ENCODE data around the gene PLPP4.

PLPP4 gene

DNA sequence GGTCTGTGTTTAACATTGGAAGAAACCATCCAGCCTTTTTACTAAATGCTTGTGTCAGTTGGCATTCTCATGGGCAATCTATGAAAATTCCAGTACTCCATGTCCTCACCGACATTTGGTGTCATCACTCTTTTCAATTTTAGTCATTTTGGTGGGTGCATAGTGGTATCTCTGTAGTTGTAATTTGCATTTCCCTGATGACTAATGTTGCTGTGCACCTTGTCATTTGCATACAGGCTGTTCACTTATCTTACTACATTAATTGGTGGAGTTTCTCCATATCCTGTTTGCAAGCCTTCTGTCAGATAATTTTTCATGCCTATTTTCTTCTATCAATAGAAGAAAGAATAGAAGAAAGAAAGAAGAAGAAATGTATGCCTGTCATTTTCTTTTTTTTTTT, 73.7 kb downstream of the PLPP4 start:
- Histone ChIP-seq H3K27me3 (ENCODE audit: insufficient read depth, low read length) (no peaks in the 10 kb centered on the region), H3K36me3 (ENCODE audit: insufficient read depth, low read depth, low read length) (no peaks in the 10 kb centered on the region), H3K9ac (ENCODE audit: low read depth, low read length) (no peak overlapping the region), H3K9me3 (ENCODE audit: insufficient read depth, low read depth, low read length) (no peaks in the 10 kb centered on the region), H3K4me3 (ENCODE audit: low read length) (no peak overlapping the region), H3K4me1 (ENCODE audit: insufficient read depth, low read length) (no peaks in the 10 kb centered on the region), H3K27ac (ENCODE audit: low read length) (no peak overlapping the region)

DNA sequence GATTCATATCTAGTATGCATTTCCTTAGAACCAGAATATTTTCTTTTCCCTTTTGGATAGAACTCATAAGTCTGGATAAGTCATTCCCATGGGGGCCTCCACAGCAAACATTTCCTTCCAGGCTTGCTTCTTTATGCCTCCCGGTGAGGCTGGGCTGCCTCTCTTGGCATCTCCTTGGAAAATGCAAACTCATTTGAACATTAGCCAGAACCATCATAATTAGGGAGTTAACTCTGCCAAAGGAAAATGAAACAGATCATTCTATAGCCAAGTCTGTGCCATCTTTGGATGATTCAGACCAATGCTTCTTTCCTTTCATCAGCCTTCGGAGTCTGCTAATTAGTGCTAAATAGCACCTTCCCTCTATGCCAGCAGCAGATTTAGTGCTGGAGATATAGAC, 81.1 kb downstream of the PLPP4 start:
- Histone ChIP-seq H3K36me3 (ENCODE audit: insufficient read depth, low read depth, low read length) (no peaks in the 10 kb centered on the region), H3K27me3 (ENCODE audit: insufficient read depth, low read length) (no peaks in the 10 kb centered on the region)

GRCh38 chr10:120539076-120539475, 82.0 kb downstream of the PLPP4 start:
- H3K4me3 ChIP-seq (ENCODE audit: low read length), result no peak overlapping the region
- H3K9ac ChIP-seq (ENCODE audit: low read depth, low read length), result no peak overlapping the region
- no peaks in the 10 kb centered on the region for H3K27me3 ChIP-seq (ENCODE audit: insufficient read depth, low read length)
- H3K4me1 ChIP-seq (ENCODE audit: insufficient read depth, low read length), result no peaks in the 10 kb centered on the region
- H3K27ac ChIP-seq (ENCODE audit: low read length), result no peak overlapping the region
- H3K36me3 ChIP-seq (ENCODE audit: insufficient read depth, low read depth, low read length), result no peaks in the 10 kb centered on the region
- no peaks in the 10 kb centered on the region for H3K9me3 ChIP-seq (ENCODE audit: insufficient read depth, low read depth, low read length)

More for the DNA sequence above, 81.1 kb downstream of the PLPP4 start:
- Histone ChIP-seq H3K4me1 (ENCODE audit: insufficient read depth, low read length) (no peaks in the 10 kb centered on the region), H3K27ac (ENCODE audit: low read length) (no peak overlapping the region), H3K4me3 (ENCODE audit: low read length) (no peak overlapping the region), H3K9ac (ENCODE audit: low read depth, low read length) (no peak overlapping the region), H3K9me3 (ENCODE audit: insufficient read depth, low read depth, low read length) (no peaks in the 10 kb centered on the region)

- Histone ChIP-seq H3K27me3 (ENCODE audit: insufficient read depth, low read length) (no peaks in the 10 kb centered on the region), H3K9ac (ENCODE audit: low read depth, low read length) (no peak overlapping the region), H3K9me3 (ENCODE audit: insufficient read depth, low read depth, low read length) (no peaks in the 10 kb centered on the region), H3K27ac (ENCODE audit: low read length) (no peak overlapping the region), H3K4me3 (ENCODE audit: low read length) (no peak overlapping the region), H3K4me1 (ENCODE audit: insufficient read depth, low read length) (no peaks in the 10 kb centered on the region), H3K36me3 (ENCODE audit: insufficient read depth, low read depth, low read length) (no peaks in the 10 kb centered on the region)
These were observed 83.5 kb downstream of the PLPP4 start for GRCh38 chr10:120540486-120540885.

DNA sequence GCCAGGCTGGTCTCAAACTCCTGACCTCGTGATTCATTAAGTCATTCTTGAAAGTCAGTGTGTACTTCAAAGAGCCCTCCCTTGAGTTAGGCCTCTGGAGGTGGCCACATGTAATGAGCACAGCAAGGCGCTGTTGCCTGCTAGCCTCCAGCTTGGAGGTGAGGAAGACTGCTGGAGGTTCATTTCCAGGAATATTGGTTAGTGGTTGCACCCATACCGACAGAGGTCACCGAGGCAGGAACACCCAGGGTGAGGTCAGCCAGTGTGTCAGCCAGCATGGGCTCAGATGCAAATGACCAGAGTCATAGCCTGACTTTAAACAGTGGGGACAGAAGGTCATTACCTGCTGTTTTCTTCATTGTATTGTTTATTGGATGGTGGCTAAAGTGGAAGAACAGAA, 85.0 kb downstream of the PLPP4 start:
- no peaks in the 10 kb centered on the region for H3K27me3 ChIP-seq (ENCODE audit: insufficient read depth, low read length)
- no peaks in the 10 kb centered on the region for H3K9me3 ChIP-seq (ENCODE audit: insufficient read depth, low read depth, low read length)
- H3K27ac ChIP-seq (ENCODE audit: low read length), result no peak overlapping the region
- H3K36me3 ChIP-seq (ENCODE audit: insufficient read depth, low read depth, low read length), result no peaks in the 10 kb centered on the region
- no peak overlapping the region for H3K4me3 ChIP-seq (ENCODE audit: low read length)
- no peaks in the 10 kb centered on the region for H3K4me1 ChIP-seq (ENCODE audit: insufficient read depth, low read length)
- H3K9ac ChIP-seq (ENCODE audit: low read depth, low read length), result no peak overlapping the region

GRCh38 chr10:120542591-120542990, 85.6 kb downstream of the PLPP4 start:
- H3K9me3 ChIP-seq (ENCODE audit: insufficient read depth, low read depth, low read length), result no peaks in the 10 kb centered on the region
- H3K4me1 ChIP-seq (ENCODE audit: insufficient read depth, low read length), result no peaks in the 10 kb centered on the region
- H3K4me3 ChIP-seq (ENCODE audit: low read length), result no peak overlapping the region
- H3K27ac ChIP-seq (ENCODE audit: low read length), result no peak overlapping the region
- H3K27me3 ChIP-seq (ENCODE audit: insufficient read depth, low read length), result no peaks in the 10 kb centered on the region
- no peak overlapping the region for H3K9ac ChIP-seq (ENCODE audit: low read depth, low read length)
- H3K36me3 ChIP-seq (ENCODE audit: insufficient read depth, low read depth, low read length), result no peaks in the 10 kb centered on the region

- H3K4me3 ChIP-seq (ENCODE audit: low read length), result no peak overlapping the region
- no peaks in the 10 kb centered on the region for H3K36me3 ChIP-seq (ENCODE audit: insufficient read depth, low read depth, low read length)
- no peaks in the 10 kb centered on the region for H3K27me3 ChIP-seq (ENCODE audit: insufficient read depth, low read length)
- no peaks in the 10 kb centered on the region for H3K9me3 ChIP-seq (ENCODE audit: insufficient read depth, low read depth, low read length)
- no peak overlapping the region for H3K27ac ChIP-seq (ENCODE audit: low read length)
- H3K9ac ChIP-seq (ENCODE audit: low read depth, low read length), result no peak overlapping the region
- H3K4me1 ChIP-seq (ENCODE audit: insufficient read depth, low read length), result no peaks in the 10 kb centered on the region
These were observed 86.3 kb downstream of the PLPP4 start for GRCh38 chr10:120543291-120543690.

- Histone ChIP-seq H3K9me3 (ENCODE audit: insufficient read depth, low read depth, low read length) (no peaks in the 10 kb centered on the region), H3K27me3 (ENCODE audit: insufficient read depth, low read length) (no peaks in the 10 kb centered on the region), H3K9ac (ENCODE audit: low read depth, low read length) (no peak overlapping the region)
These were observed 91.2 kb downstream of the PLPP4 start for GRCh38 chr10:120548210-120548609.

DNA sequence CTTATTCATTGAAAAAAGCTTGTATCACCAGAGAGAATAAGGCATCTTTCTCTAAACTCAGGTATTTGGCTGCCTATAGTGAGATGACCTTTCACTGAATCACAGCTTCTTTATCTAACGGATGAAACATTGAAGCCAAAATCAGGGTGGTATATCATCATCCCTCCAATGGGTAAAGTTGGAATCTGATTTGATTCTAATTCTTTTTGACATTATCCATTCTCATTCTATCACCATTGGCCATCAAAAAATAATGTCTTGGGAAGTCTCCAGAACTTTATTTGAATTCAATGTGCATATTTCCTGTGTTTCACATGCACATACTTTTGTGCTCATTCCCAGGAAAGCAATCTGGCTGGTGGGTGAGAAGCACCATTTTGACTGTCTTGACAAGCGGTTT, 95.2 kb downstream of the PLPP4 start:
- H3K36me3 ChIP-seq (ENCODE audit: insufficient read depth, low read depth, low read length), result no peaks in the 10 kb centered on the region
- H3K27ac ChIP-seq (ENCODE audit: low read length), result no peak overlapping the region
- peaks cover 7% of the 10 kb centered on the region for H3K9me3 ChIP-seq (ENCODE audit: insufficient read depth, low read depth, low read length)
- peaks cover 19% of the 10 kb centered on the region; the same call in 1 of the 2 replicates for H3K4me1 ChIP-seq (ENCODE audit: insufficient read depth, low read length)
- H3K27me3 ChIP-seq (ENCODE audit: insufficient read depth, low read length), result peaks cover 15% of the 10 kb centered on the region; the same call in 1 of the 2 replicates
- no peak overlapping the region for H3K9ac ChIP-seq (ENCODE audit: low read depth, low read length)
- no peak overlapping the region for H3K4me3 ChIP-seq (ENCODE audit: low read length)

More at GRCh38 chr10:120548210-120548609, 91.2 kb downstream of the PLPP4 start:
- no peak overlapping the region for H3K4me3 ChIP-seq (ENCODE audit: low read length)
- H3K27ac ChIP-seq (ENCODE audit: low read length), result no peak overlapping the region
- no peaks in the 10 kb centered on the region for H3K36me3 ChIP-seq (ENCODE audit: insufficient read depth, low read depth, low read length)
- H3K4me1 ChIP-seq (ENCODE audit: insufficient read depth, low read length), result no peaks in the 10 kb centered on the region

DNA sequence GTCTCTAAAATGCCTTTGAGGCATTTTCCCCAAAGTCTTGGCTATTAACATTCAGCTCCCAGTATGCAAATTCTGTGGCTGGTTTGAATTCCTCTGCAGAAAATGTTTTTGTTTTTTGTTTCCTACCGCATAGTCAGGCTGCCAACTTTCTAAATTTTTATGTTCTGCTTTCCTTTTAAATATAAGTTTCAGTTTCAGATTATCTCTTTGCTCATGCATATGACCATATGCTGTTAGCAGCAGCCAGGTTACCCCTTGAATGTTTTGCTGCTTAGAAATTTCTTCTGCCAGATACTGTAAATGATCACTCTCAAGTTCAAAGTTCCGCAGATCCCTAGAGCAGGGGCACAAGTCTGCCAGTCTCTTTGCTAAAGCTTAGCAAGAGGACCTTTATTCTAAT, 96.9 kb downstream of the PLPP4 start:
- no peak overlapping the region for H3K4me3 ChIP-seq (ENCODE audit: low read length)
- no peaks in the 10 kb centered on the region for H3K36me3 ChIP-seq (ENCODE audit: insufficient read depth, low read depth, low read length)
- H3K9ac ChIP-seq (ENCODE audit: low read depth, low read length), result no peak overlapping the region
- no peak overlapping the region for H3K27ac ChIP-seq (ENCODE audit: low read length)
- peaks cover 24% of the 10 kb centered on the region; the same call in 1 of the 2 replicates for H3K4me1 ChIP-seq (ENCODE audit: insufficient read depth, low read length)
- H3K27me3 ChIP-seq (ENCODE audit: insufficient read depth, low read length), result peaks cover 16% of the 10 kb centered on the region; the same call in 1 of the 2 replicates
- H3K9me3 ChIP-seq (ENCODE audit: insufficient read depth, low read depth, low read length), result peaks cover 7% of the 10 kb centered on the region

DNA sequence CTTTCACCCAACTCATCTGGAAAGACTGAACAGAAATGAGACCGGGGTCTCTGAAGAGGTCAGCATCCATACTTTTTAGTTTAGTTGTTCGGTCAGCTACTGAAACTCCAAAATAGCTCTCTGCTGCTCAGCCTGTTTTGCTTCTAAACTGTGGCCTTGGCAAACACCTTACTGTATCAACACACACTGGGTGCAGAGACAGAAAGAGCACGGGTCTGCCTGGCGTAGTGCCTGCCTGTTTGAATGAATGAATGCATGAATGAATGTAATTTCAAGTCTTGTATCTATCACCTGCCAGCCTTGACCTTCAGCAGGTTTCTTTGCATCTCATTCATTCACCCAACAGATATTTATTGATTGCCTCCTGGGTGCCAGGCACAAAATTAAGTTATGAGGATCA, 98.4 kb downstream of the PLPP4 start:
- Histone ChIP-seq H3K9ac (ENCODE audit: low read depth, low read length) (no peak overlapping the region), H3K27ac (ENCODE audit: low read length) (no peak overlapping the region), H3K27me3 (ENCODE audit: insufficient read depth, low read length) (peaks cover 16% of the 10 kb centered on the region; the same call in 1 of the 2 replicates), H3K4me3 (ENCODE audit: low read length) (peak overlapping the region; percentile 5; the same call in 1 of the 2 replicates), H3K9me3 (ENCODE audit: insufficient read depth, low read depth, low read length) (peaks cover 7% of the 10 kb centered on the region), H3K36me3 (ENCODE audit: insufficient read depth, low read depth, low read length) (no peaks in the 10 kb centered on the region), H3K4me1 (ENCODE audit: insufficient read depth, low read length) (peaks cover 24% of the 10 kb centered on the region; the same call in 1 of the 2 replicates)

DNA sequence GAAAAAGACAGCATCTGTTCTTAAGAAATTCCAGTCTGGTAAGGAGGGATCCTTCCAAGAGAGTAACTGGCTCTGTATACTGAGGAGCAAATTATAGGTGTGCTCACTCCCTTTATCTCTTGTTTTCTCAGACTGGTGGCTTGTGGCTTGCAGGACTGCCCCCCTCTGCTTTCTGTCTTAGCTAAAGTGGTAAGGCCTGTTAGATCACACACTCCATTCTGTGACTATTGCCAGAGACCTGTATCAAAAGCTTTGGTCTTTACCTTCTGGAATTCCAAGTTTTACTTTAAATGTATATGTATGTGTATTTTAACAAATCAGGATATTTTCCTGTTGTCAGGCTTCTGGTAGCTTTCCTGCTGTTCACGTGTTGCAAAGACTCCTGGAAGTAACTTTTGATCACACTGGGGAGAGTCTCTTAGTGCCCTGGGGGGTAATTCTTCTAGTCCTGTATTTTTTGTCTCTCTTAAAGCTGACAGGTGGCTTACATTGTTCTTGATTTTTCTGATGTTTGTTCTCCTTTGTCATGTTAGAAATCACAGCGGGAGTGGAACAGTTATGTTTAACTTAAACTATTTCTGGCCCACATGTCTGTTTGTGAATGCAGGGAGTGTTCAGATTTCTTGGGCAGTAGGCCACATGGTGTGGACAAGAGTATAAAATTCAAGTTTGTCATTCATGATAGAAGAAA, 99.0 kb downstream of the PLPP4 start:
- H3K9ac ChIP-seq (ENCODE audit: low read depth, low read length), result no peak overlapping the region
- H3K4me3 ChIP-seq (ENCODE audit: low read length), result peak overlapping the region; percentile 5; the same call in 1 of the 2 replicates
- H3K9me3 ChIP-seq (ENCODE audit: insufficient read depth, low read depth, low read length), result peaks cover 7% of the 10 kb centered on the region
- H3K27ac ChIP-seq (ENCODE audit: low read length), result no peak overlapping the region
- no peaks in the 10 kb centered on the region for H3K36me3 ChIP-seq (ENCODE audit: insufficient read depth, low read depth, low read length)
- H3K4me1 ChIP-seq (ENCODE audit: insufficient read depth, low read length), result peaks cover 24% of the 10 kb centered on the region; the same call in 1 of the 2 replicates
- H3K27me3 ChIP-seq (ENCODE audit: insufficient read depth, low read length), result peaks cover 16% of the 10 kb centered on the region; the same call in 1 of the 2 replicates

All from iPS-20b (cell line).